ENCODE measurements around the gene HOXD9.

Gene HOXD9

DNA sequence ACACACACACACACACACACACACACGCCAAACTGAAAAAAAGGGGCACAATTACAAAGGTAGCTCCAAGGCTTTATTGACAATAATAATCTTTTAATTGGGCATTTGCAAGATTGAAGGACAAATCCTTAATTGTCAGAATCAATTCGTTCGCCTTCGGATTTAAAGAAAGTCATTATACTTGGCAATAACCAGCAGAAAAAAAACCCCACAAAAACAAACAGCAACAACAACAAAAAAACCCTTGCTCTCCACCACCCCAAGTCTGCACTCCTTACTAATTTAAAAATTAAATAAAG is 5.2 kb downstream of the HOXD9 start:
- DNase-seq (ENCODE audit: low read depth): no peak
- no peak overlapping the region for H3K4me3 ChIP-seq (ENCODE audit: low read depth, low read length)
- TF ChIP-seq CTCF (IDR thresholded peaks at IDR 0.05; ENCODE audit: control insufficient read depth, extremely low read depth, insufficient read depth): no peak

DNA sequence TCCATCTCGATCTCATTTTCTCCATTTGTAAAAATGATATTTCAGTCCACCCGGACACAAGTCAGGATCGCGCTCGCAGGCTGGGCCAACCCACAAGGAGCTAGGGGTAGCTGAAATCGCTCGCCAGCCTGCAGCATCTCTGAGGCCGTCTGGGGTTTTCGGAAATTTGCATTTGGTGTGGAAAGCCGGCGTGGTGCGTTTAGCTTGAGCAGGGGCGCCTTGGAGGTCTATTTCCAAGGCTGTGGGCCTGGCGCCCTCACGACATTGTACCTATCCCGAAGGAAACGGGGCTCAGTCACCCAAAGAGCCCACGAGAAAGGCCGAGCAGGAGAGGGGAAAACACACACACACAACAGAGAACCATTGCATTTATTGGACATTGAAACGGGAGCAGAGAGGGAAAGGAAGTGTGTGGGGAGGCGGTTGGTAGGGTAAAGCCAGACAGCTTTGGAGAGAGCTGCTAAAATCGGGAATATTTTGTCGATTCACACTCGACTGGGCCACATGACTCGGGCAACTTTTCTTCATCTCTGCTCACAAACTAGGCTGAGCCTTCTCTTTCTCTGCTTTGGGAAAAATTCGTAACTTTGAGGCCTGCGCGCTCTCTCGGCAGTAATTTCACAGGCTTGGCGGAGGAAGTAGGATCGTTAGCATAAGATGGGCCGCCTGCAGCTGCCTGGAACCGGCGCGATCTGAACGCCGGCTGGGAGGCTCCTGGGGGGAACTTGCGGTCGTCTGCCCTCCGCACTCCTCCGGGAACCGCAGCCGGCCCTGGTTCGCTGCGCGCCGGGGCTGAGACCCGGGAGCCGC is 5.9 kb downstream of the HOXD9 start:
- no peak for DNase-seq (ENCODE audit: low read depth)
- H3K4me3 ChIP-seq (ENCODE audit: low read depth, low read length): no peak overlapping the region
- TF ChIP-seq CTCF (IDR thresholded peaks at IDR 0.05; ENCODE audit: control insufficient read depth, extremely low read depth, insufficient read depth): no peak

DNA sequence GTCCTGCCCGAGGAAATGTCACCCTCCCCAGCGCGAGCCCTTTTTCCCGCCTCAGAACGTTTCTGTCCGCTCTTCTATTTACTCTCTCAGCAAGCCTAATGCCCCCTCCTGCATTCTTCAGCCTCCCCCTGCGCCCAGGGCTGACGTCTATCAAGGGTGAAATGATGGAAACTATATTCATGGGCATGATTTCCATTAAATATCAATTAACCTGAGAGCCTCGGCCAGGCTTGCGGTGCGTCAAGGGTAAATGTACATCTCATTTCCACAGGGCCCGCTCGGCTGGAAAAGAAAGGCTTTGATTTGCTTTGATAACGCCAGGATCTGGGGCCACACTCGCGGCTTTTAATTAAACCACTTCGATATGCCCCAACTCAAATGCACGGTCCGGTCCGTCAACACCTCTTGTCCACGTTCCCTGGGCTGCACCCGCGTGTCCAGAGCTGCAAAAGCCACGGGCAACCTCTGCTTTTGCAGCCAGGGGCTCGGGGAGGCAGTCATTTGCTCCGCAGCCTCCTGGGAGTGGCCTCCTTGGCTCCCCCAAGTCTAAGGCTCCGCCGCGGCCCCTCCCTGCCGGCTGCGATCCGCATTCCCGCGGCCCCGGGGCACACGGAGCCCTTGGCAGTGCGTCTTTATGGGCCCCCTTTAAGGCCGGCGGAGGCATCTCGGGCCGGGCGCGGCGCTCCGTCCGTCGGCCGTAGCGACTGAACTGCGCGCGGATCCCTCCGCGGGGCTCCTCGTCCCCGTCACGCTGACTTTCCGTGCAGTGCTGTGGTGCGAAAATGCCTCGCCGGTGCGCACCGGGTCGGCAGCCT is 6.7 kb downstream of the HOXD9 start, which contains the start of gene HOXD8:
HOXD8 (plus strand) TSS at position 724 of the 815 bp plus-strand sequence. CDS start 662 bp downstream, outside the sequence.
- no peak for TF ChIP-seq CTCF (IDR thresholded peaks at IDR 0.05; ENCODE audit: control insufficient read depth, extremely low read depth, insufficient read depth)
- H3K4me3 ChIP-seq (ENCODE audit: low read depth, low read length): no peak within 1 kb of the TSS
- DNase-seq (ENCODE audit: low read depth): no peak

GRCh38 chr2:176129813-176130146 is 7.3 kb downstream of the HOXD9 start:
- no peak for DNase-seq (ENCODE audit: low read depth)

GRCh38 chr2:176130147-176130956 is 7.8 kb downstream of the HOXD9 start:
- no peak overlapping the region for H3K4me3 ChIP-seq (ENCODE audit: low read depth, low read length)
- no peak for TF ChIP-seq CTCF (IDR thresholded peaks at IDR 0.05; ENCODE audit: control insufficient read depth, extremely low read depth, insufficient read depth)
- no peak for DNase-seq (ENCODE audit: low read depth)

More at GRCh38 chr2:176129813-176130146, 7.3 kb downstream of the HOXD9 start:
- no peak overlapping the region for H3K4me3 ChIP-seq (ENCODE audit: low read depth, low read length)
- no peak for TF ChIP-seq CTCF (IDR thresholded peaks at IDR 0.05; ENCODE audit: control insufficient read depth, extremely low read depth, insufficient read depth)

GRCh38 chr2:176130957-176131847 is 8.7 kb downstream of the HOXD9 start:
- no peak overlapping the region for H3K4me3 ChIP-seq (ENCODE audit: low read depth, low read length)
- no peak for DNase-seq (ENCODE audit: low read depth)
- no peak for TF ChIP-seq CTCF (IDR thresholded peaks at IDR 0.05; ENCODE audit: control insufficient read depth, extremely low read depth, insufficient read depth)
